HepG2 (cell line): ENCODE measurements around the gene IFT172. TPM values are rescaled to one million over a fixed set of nuclear protein-coding genes. Genes with fewer than 3 reads are reported as not detected.

Experiments used
- AKAP8 ChIP-seq: sonication (generic); formaldehyde crosslinking; IDR thresholded peaks from 2 replicates; pipeline ENCODE4 v1.5.1; 2020; ENCODE audit warnings: mild to moderate bottlenecking, missing genetic modification reagents
- BCL3 ChIP-seq: sonication (generic); formaldehyde crosslinking; IDR thresholded peaks from 2 replicates; pipeline ENCODE4 v1.5.1; 2020; ENCODE audit warnings: mild to moderate bottlenecking, missing genetic modification reagents, moderate library complexity
- CBFB ChIP-seq: sonication (generic); formaldehyde crosslinking; IDR thresholded peaks from 2 replicates; pipeline ENCODE4 v1.4.0; 2020; ENCODE audit warnings: missing genetic modification reagents
- CENPX ChIP-seq: sonication (generic); formaldehyde crosslinking; IDR thresholded peaks from 2 replicates; pipeline ENCODE4 v1.9.0; 2021; ENCODE audit warnings: mild to moderate bottlenecking, missing genetic modification reagents, moderate library complexity
- DNMT3B ChIP-seq: conservative IDR thresholded peaks from 2 replicates; pipeline ENCODE4 v1.6.1; 2016; ENCODE audit warnings: missing biosample characterization, control low read depth
- ELF1 ChIP-seq: sonication (generic); formaldehyde crosslinking; IDR thresholded peaks from 2 replicates; pipeline ENCODE4 v1.4.0; 2020; ENCODE audit warnings: missing genetic modification reagents
- FOXA3 ChIP-seq: IDR thresholded peaks from 2 replicates; pipeline ENCODE4 v1.6.1; 2016; ENCODE audit warnings: missing genetic modification reagents, missing compliant biosample characterization
- FOXC1 ChIP-seq: sonication (generic); formaldehyde crosslinking; IDR thresholded peaks from 2 replicates; pipeline ENCODE4 v1.8.0; 2022; ENCODE audit warnings: mild to moderate bottlenecking, missing genetic modification reagents, borderline replicate concordance
- HBP1 ChIP-seq: IDR thresholded peaks from 2 replicates; pipeline ENCODE4 v1.6.1; 2016; ENCODE audit warnings: low read depth, control low read depth
- MIER3 ChIP-seq: IDR thresholded peaks from 2 replicates; pipeline ENCODE4 v1.6.1; 2016; ENCODE audit warnings: missing compliant biosample characterization, borderline replicate concordance
- SP4 ChIP-seq: sonication (generic); formaldehyde crosslinking; IDR thresholded peaks from 2 replicates; pipeline ENCODE4 v1.8.1; 2023; ENCODE audit warnings: mild to moderate bottlenecking, missing genetic modification reagents
- SP5 ChIP-seq: IDR thresholded peaks from 2 replicates; pipeline ENCODE4 v1.6.1; 2016; ENCODE audit warnings: low read depth, borderline replicate concordance
- STAT5B ChIP-seq: sonication (generic); formaldehyde crosslinking; IDR thresholded peaks from 2 replicates; pipeline ENCODE4 v1.4.0; 2020; ENCODE audit warnings: missing genetic modification reagents
- TARDBP ChIP-seq: sonication (generic); formaldehyde crosslinking; IDR thresholded peaks from 2 replicates; pipeline ENCODE4 v1.8.0; 2022; ENCODE audit warnings: mild to moderate bottlenecking, missing genetic modification reagents
- TP53 ChIP-seq: sonication (generic); formaldehyde crosslinking; conservative IDR thresholded peaks from 2 replicates; pipeline ENCODE4 v1.4.0; 2020; ENCODE audit warnings: missing genetic modification reagents
- UBTF ChIP-seq: sonication (generic); formaldehyde crosslinking; IDR thresholded peaks from 2 replicates; pipeline ENCODE4 v1.4.0; 2020; ENCODE audit warnings: mild to moderate bottlenecking, missing genetic modification reagents
- YY1 ChIP-seq: IDR thresholded peaks from 2 replicates; pipeline ENCODE4 v1.6.1; 2011; ENCODE audit warnings: low read length, low read depth, moderate library complexity, mild to moderate bottlenecking; ENCODE audit not compliant: insufficient read depth, insufficient replicate concordance
- ZBTB21 ChIP-seq: sonication (generic); formaldehyde crosslinking; IDR thresholded peaks from 2 replicates; pipeline ENCODE4 v1.4.0; 2020; ENCODE audit warnings: missing genetic modification reagents
- ZNF235 ChIP-seq: sonication (generic); formaldehyde crosslinking; IDR thresholded peaks from 2 replicates; pipeline ENCODE4 v1.8.1; 2023; ENCODE audit warnings: mild to moderate bottlenecking, missing genetic modification reagents, borderline replicate concordance
- ZNF503 ChIP-seq: sonication (generic); formaldehyde crosslinking; IDR thresholded peaks from 2 replicates; pipeline ENCODE4 v1.4.0; 2020; ENCODE audit warnings: missing genetic modification reagents
- ZNF781 ChIP-seq: sonication (generic); formaldehyde crosslinking; IDR thresholded peaks from 2 replicates; pipeline ENCODE4 v1.5.1; 2020; ENCODE audit warnings: borderline replicate concordance, mild to moderate bottlenecking, missing genetic modification reagents; ENCODE audit errors: not compliant biosample characterization
- ZNF879 ChIP-seq: sonication (generic); formaldehyde crosslinking; IDR thresholded peaks from 2 replicates; pipeline ENCODE4 v1.8.1; 2023; ENCODE audit warnings: missing genetic modification reagents
- polyA plus RNA-seq, 8 experiments: library from polyadenylated mRNA; depleted of rRNA in 3 of 8; stranded (reverse) in 7 of 8; unstranded in 1 of 8; fragments of >200 nt; fragmentation: Illumina TruSeq in 4 of 8; extraction: Trizol in 4 of 8; gene quantifications; 2 replicates each; pipeline versions ENCODE4 v1.2.1 to v1.2.3, GENCODE V29; 2011 to 2016; ENCODE audit warnings: low read depth in 4 of 8, missing spikeins in 1 of 8, mixed read lengths in 1 of 8; ENCODE audit not compliant: insufficient read depth in 1 of 8
- total RNA-seq, 5 experiments: library from RNA; depleted of rRNA; stranded (reverse); fragments of >200 nt; fragmentation: Illumina TruSeq; extraction: Trizol; gene quantifications; 2 replicates each; pipeline ENCODE4 v1.2.3, GENCODE V29; 2016; ENCODE audit warnings: low read depth in 1 of 5

Gene IFT172
- total and polyA plus RNA-seq, 2 of the 13 experiments (the other 11 are each of a cell fraction or from before 2014, with no cell fraction given), result 21.6 to 35.7 TPM

- TF ChIP-seq FOXA3 (peak; percentile 64), DNMT3B (CRISPR knock-in tag) (no peak), SP5 (peak; percentile 51; the same call in 1 of the 2 replicates), SP4 (CRISPR knock-in tag) (peak; percentile 71; the same call in 1 of the 2 replicates), ELF1 (CRISPR knock-in tag) (peak; percentile 54), MIER3 (0 out of 2 replicates have a peak, but pooled peaks have one; percentile 56), TARDBP (peak; percentile 82), ZNF879 (CRISPR knock-in tag) (0 out of 2 replicates have a peak, but pooled peaks have one; percentile 79), TP53 (CRISPR knock-in tag) (no peak), ZNF503 (CRISPR knock-in tag) (no peak), UBTF (0 out of 2 replicates have a peak, but pooled peaks have one; percentile 40), CENPX (no peak), AKAP8 (peak; percentile 44; the same call in 1 of the 2 replicates), YY1 (peak; percentile 43), STAT5B (CRISPR knock-in tag) (0 out of 2 replicates have a peak, but pooled peaks have one; percentile 63), BCL3 (CRISPR knock-in tag) (0 out of 2 replicates have a peak, but pooled peaks have one; percentile 73), CBFB (CRISPR knock-in tag) (peak; percentile 86), HBP1 (CRISPR knock-in tag) (peak; percentile 94; the same call in 1 of the 2 replicates), FOXC1 (CRISPR knock-in tag) (peak; percentile 86; the same call in 1 of the 2 replicates), ZBTB21 (CRISPR knock-in tag) (peak; percentile 80), ZNF781 (CRISPR knock-in tag) (peak; percentile 53), ZNF235 (CRISPR knock-in tag) (0 out of 2 replicates have a peak, but pooled peaks have one; percentile 26)
Measured at GRCh38 chr2:27489498-27490397, at the start of gene IFT172 (continued).
